Activated CD4-positive, CD25-positive, alpha-beta regulatory T cell treated with anti-CD3 and anti-CD28 coated beads, Interleukin-2, amount 50 U/mL, for 16 hours (primary cell): ENCODE data around the gene MTOR.
A peak's percentile ranks its signal among the peaks of the same experiment; 100 is the strongest.
"Not testable (repeated sequence)": the region's sequence is repeated elsewhere in the genome, so short reads cannot be mapped to it uniquely, and the experiment has no call there.

ENCODE experiments used
- DNase-seq: peaks from one replicate; pipeline ENCODE4 v3.0.0-alpha.2; 2020; ENCODE audit warnings: low read depth, low spot score

MTOR gene

GRCh38 chr1:11063937-11064537 is 198.3 kb downstream of the MTOR start:
- not testable (repeated sequence) for DNase-seq

DNA sequence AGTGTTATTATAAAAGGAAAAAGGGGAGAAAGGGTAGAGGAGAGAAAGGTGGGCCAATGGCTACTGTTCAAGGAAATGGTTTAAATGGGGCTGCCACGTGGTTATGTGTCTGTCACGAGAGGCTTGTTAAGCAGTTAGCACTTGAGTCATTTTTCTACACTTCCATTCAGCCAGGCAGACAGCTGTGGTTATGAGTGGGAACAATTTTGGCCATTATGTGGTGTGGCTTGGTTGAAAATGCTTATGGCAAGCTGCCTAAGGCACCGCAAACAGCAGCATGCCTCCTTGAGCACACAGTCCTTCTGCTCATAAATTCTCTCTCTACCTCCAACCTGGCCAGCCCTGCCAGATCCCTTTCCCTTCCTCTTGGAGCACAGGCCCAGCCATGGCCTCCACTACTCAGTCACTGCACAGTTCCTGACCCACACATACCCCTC is 199.4 kb downstream of the MTOR start:
- DNase-seq, result no peak

GRCh38 chr1:11061652-11062365 is 200.5 kb downstream of the MTOR start:
- DNase-seq, result no peak

DNA sequence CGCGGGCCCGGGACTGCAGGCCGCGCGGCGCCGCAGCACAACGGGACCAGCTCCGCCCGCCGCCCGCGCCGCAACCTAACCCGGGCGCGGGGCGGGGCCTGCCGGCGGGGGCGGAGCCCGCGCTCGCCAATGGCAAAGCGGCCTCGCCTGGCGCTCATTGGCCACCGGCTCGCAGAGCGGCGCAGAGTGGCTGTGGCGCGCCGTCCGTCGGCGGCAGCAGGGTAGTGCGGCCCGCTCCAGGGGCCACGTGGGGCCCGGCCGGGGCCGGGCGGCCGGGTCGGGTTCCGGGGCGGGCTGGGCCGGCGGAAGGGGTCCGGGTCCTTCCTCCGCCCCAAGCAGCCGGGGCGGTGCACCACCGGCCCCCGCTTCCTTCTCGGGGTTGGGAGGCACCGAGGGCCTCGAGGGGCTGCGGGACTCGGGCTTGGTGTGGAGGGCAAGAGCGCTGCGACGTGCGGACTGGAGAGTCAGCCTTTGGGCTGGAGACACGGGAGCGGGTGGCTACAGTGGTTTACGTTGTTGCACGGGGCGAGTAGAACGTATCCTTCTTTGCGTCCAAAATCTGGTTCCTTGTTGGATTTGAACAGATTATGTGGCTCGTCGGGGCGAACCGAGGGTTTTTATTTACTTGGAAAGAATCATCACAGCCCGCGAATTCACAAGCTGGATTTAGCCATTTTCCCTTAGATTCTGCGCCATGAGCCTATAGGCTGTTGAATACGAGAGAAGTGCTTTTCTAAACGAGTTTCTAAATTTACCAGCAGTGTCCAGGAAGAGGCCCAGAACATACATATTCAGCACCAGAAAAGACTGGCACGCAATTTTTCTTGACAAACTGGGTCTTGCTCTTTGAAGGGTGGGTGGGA is 202.2 kb downstream of the MTOR start, which contains the start of gene SRM:
SRM (minus strand) TSS at position 51 of the 863 bp plus-strand sequence. CDS start 75 bp downstream, outside the sequence.
- peak; percentile 79 for DNase-seq

- no peak for DNase-seq
Observed at GRCh38 chr1:11059155-11059967, 203.0 kb downstream of the MTOR start.

GRCh38 chr1:11058595-11059154 is 203.7 kb downstream of the MTOR start:
- no peak for DNase-seq

- no peak for DNase-seq
Observed at GRCh38 chr1:11058026-11058425, 204.3 kb downstream of the MTOR start.

- no peak for DNase-seq
Observed at GRCh38 chr1:11057477-11057876, 204.9 kb downstream of the MTOR start.
